HepG2 (cell line): Measurements from ENCODE around the gene RGS13. TPM values are rescaled to one million over a fixed set of nuclear protein-coding genes. Genes with fewer than 3 reads are reported as not detected.

Experiments used
- ATAC-seq: fragments of 200-7000 bp; cut with Tn5 transposase; 3 replicates; pipeline ENCODE4 v1.9.1; 2020; ENCODE audit warnings: mild to moderate bottlenecking, moderate library complexity
- BruUV-seq: library from RNA; stranded (reverse); fragments of 400-500 nt; replicated peaks from 2 replicates; lab custom pipeline; 2021; lab: Mats Ljungman, UMichigan
- CTCF ChIA-PET: fragments of 300-600 bp; formaldehyde crosslinking; extraction: SDS; loops from one replicate; lab custom pipeline; 2021; ENCODE audit warnings: low total read pairs, inconsistent platforms, low intra/inter-chr PET ratio; lab: Yijun Ruan, JAX
- POLR2A ChIA-PET: fragments of 350-600 bp; sonication (Branson Sonifier 250); formaldehyde crosslinking; loops from one replicate; lab custom pipeline; 2020; ENCODE audit warnings: antibody characterized with exemption, inconsistent platforms; lab: Yijun Ruan, JAX
- DNase-seq: peaks from one replicate; pipeline ENCODE4 v3.0.0-alpha.2; 2015; ENCODE audit warnings: low spot score
- FAIRE-seq: peaks from 3 replicates; lab custom pipeline; 2011; peaks lifted over from hg19 to GRCh38; lab: Jason Lieb, UNC
- H2AFZ ChIP-seq: one replicate; pipeline ENCODE4 v1.6.1; 2011; ENCODE audit warnings: low read length, inconsistent platforms
- H3K27ac ChIP-seq: fragments of 300-600 bp; 3 replicates; pipeline ENCODE4 v1.8.0; 2011; ENCODE audit warnings: mixed run types, mild to moderate bottlenecking, mixed read lengths, low read length, inconsistent platforms; ENCODE audit not compliant: insufficient read depth; ENCODE audit errors: extremely low read length
- H3K27me3 ChIP-seq, 2 experiments: fragments of 200-600 bp in 1 of 2; 2 replicates in 1 of 2; 3 replicates in 1 of 2; pipeline versions ENCODE4 v1.6.0 to v1.8.0; 2011; ENCODE audit warnings: low read length in 2 of 2, mild to moderate bottlenecking in 2 of 2, moderate library complexity in 2 of 2, inconsistent platforms in 1 of 2; ENCODE audit not compliant: insufficient read depth in 2 of 2, control insufficient read depth in 1 of 2
- H3K36me3 ChIP-seq, 2 experiments: fragments of 200-600 bp in 1 of 2; replicated peaks in 1 of 2; 2 replicates in 1 of 2; 3 replicates in 1 of 2; pipeline versions ENCODE4 v1.5.1 to v1.8.0; 2011; ENCODE audit warnings: low read length in 2 of 2, inconsistent platforms in 1 of 2; ENCODE audit not compliant: insufficient read depth in 2 of 2, control insufficient read depth in 1 of 2
- H3K4me1 ChIP-seq: 2 replicates; pipeline ENCODE4 v1.5.1; 2012; ENCODE audit warnings: low read length, inconsistent platforms; ENCODE audit not compliant: insufficient read depth
- H3K4me2 ChIP-seq: 2 replicates; pipeline ENCODE4 v1.6.0; 2011; ENCODE audit warnings: low read depth, low read length, inconsistent platforms
- H3K4me3 ChIP-seq, 3 experiments: fragments of 200-600 bp in 1 of 3; sonication (generic), shearing (Covaris generic) in 1 of 3; replicated peaks in 1 of 3; 2 replicates each; pipeline ENCODE4 v1.5.1; 2011 to 2016; ENCODE audit warnings: low read length in 3 of 3, inconsistent platforms in 2 of 3, low read depth in 2 of 3, mild to moderate bottlenecking in 2 of 3, control low read depth in 1 of 3, mixed read lengths in 1 of 3; ENCODE audit not compliant: insufficient read depth in 1 of 3
- H3K79me2 ChIP-seq: one replicate; pipeline ENCODE4 v1.6.1; 2011; ENCODE audit warnings: low read length, inconsistent platforms; ENCODE audit not compliant: insufficient read depth
- H3K9ac ChIP-seq: 2 replicates; pipeline ENCODE4 v1.6.0; 2011; ENCODE audit warnings: mild to moderate bottlenecking, low read depth, low read length, inconsistent platforms; ENCODE audit not compliant: insufficient read depth
- H3K9me3 ChIP-seq: 2 replicates; pipeline ENCODE4 v1.5.1; 2012; ENCODE audit warnings: mild to moderate bottlenecking, low read length
- H4K20me1 ChIP-seq: 2 replicates; pipeline ENCODE4 v1.6.0; 2011; ENCODE audit warnings: inconsistent platforms, mild to moderate bottlenecking, low read length, moderate library complexity; ENCODE audit not compliant: insufficient read depth
- MAFF ChIP-seq: IDR thresholded peaks from 2 replicates; pipeline ENCODE4 v1.6.1; 2011; ENCODE audit warnings: low read depth, low read length, improper control_type of control experiment
- MTA1 ChIP-seq: sonication (generic); formaldehyde crosslinking; IDR thresholded peaks from 2 replicates; pipeline ENCODE4 v1.4.0; 2020; ENCODE audit warnings: missing genetic modification reagents, mild to moderate bottlenecking, borderline replicate concordance
- NKX3-1 ChIP-seq: sonication (generic); formaldehyde crosslinking; IDR thresholded peaks from 2 replicates; pipeline ENCODE4 v1.5.0; 2020; ENCODE audit warnings: missing genetic modification reagents
- SP2 ChIP-seq: sonication (generic); formaldehyde crosslinking; IDR thresholded peaks from 2 replicates; pipeline ENCODE4 v1.5.1; 2020; ENCODE audit warnings: mild to moderate bottlenecking, missing genetic modification reagents
- ZNF10 ChIP-seq: sonication (generic); formaldehyde crosslinking; IDR thresholded peaks from 2 replicates; pipeline ENCODE4 v1.4.0; 2020; ENCODE audit warnings: mild to moderate bottlenecking, low read depth, missing genetic modification reagents, borderline replicate concordance
- ZNF326 ChIP-seq: sonication (generic); formaldehyde crosslinking; IDR thresholded peaks from 2 replicates; pipeline ENCODE4 v1.4.0; 2020; ENCODE audit warnings: missing genetic modification reagents, borderline replicate concordance
- WGBS: methylation state at CpG from one replicate; pipeline ENCODE4 v1.1.6; 2017; ENCODE audit warnings: low lambda C conversion rate; 5-methylcytosine and 5-hydroxymethylcytosine counted together
- in situ Hi-C: cut with HindIII; loops from 2 replicates; pipeline ENCODE4 v1.10.0; 2017; ENCODE audit warnings: low pct_unique_long_range_greater_than_20kb; ENCODE audit not compliant: extremely low pct_ligation_motif_present
- intact Hi-C: fragments of 100-400 bp; cut with micrococcal nuclease; formaldehyde crosslinking; loops from one replicate; pipeline ENCODE4 v1.10.0; 2022; ENCODE audit not compliant: unreplicated experiment
- polyA plus RNA-seq, 8 experiments: library from polyadenylated mRNA; depleted of rRNA in 3 of 8; stranded (reverse) in 7 of 8; unstranded in 1 of 8; fragments of >200 nt; fragmentation: Illumina TruSeq in 4 of 8; extraction: Trizol in 4 of 8; gene quantifications; 2 replicates each; pipeline versions ENCODE4 v1.2.1 to v1.2.3, GENCODE V29; 2011 to 2016; ENCODE audit warnings: low read depth in 4 of 8, missing spikeins in 1 of 8, mixed read lengths in 1 of 8; ENCODE audit not compliant: insufficient read depth in 1 of 8
- total RNA-seq, 5 experiments: library from RNA; depleted of rRNA; stranded (reverse); fragments of >200 nt; fragmentation: Illumina TruSeq; extraction: Trizol; gene quantifications; 2 replicates each; pipeline ENCODE4 v1.2.3, GENCODE V29; 2016; ENCODE audit warnings: low read depth in 1 of 5

The RGS13 gene
- total and polyA plus RNA-seq, 2 of the 13 experiments (the other 11 are each of a cell fraction or from before 2014, with no cell fraction given): not detected

GRCh38 chr1:192600275-192600674 is 35.7 kb upstream of the RGS13 start:
- Histone ChIP-seq H2AFZ (no peak overlapping the region), H3K9ac (no peak overlapping the region)

GRCh38 chr1:192601143-192601542 is 34.8 kb upstream of the RGS13 start:
- no peaks in the 10 kb centered on the region for H4K20me1 ChIP-seq
- ChIA-PET POLR2A (no interaction called here), CTCF (no interaction called here)
- H3K9ac ChIP-seq: no peak overlapping the region
- in situ Hi-C loops: no loop called here
- no peak overlapping the region for H3K4me2 ChIP-seq
- FAIRE-seq: no peak
- no peak for ATAC-seq
- H3K79me2 ChIP-seq: no peaks in the 10 kb centered on the region
- H2AFZ ChIP-seq: no peak overlapping the region
- intact Hi-C loops: no loop called here
- no peaks in the 10 kb centered on the region for H3K36me3 ChIP-seq
- no peak overlapping the region for H3K27ac ChIP-seq
- no peaks in the 10 kb centered on the region for H3K9me3 ChIP-seq
- H3K4me1 ChIP-seq: peaks cover 9% of the 10 kb centered on the region; the same call in 1 of the 2 replicates
- no peak for TF ChIP-seq SP2 (CRISPR knock-in tag)
- TF ChIP-seq ZNF10: no peak
- no peak for TF ChIP-seq MTA1 (CRISPR knock-in tag)
- no peak for TF ChIP-seq NKX3-1 (CRISPR knock-in tag)
- 32% methylated on average over 1 of the region's 1 CpG for WGBS
- BruUV-seq: no TSS peak
- no peaks in the 10 kb centered on the region for H3K27me3 ChIP-seq
- DNase-seq: no peak
- H3K4me3 ChIP-seq: no peak overlapping the region

More at GRCh38 chr1:192600275-192600674, 35.7 kb upstream of the RGS13 start:
- CTCF ChIA-PET: no interaction called here
- DNase-seq (no peak), ATAC-seq (no peak), FAIRE-seq (no peak)
- Histone ChIP-seq H4K20me1 (no peaks in the 10 kb centered on the region), H3K9me3 (no peaks in the 10 kb centered on the region), H3K27ac (no peak overlapping the region), H3K4me2 (no peak overlapping the region), H3K36me3 (no peaks in the 10 kb centered on the region), H3K4me1 (peaks cover 9% of the 10 kb centered on the region; the same call in 1 of the 2 replicates), H3K27me3 (no peaks in the 10 kb centered on the region), H3K4me3 (no peak overlapping the region), H3K79me2 (no peaks in the 10 kb centered on the region)
- in situ Hi-C loops (no loop called here), intact Hi-C loops (no loop called here)
- no TSS peak for BruUV-seq
- POLR2A ChIA-PET: no interaction called here
- TF ChIP-seq MAFF (no peak), ZNF326 (no peak)
- WGBS: 39% methylated on average over 1 of the region's 1 CpG
